Adrenal gland (tissue), 5 donors: ENCODE results near the gene AQP3.
"Not testable (repeated sequence)": the region's sequence is repeated elsewhere in the genome, so short reads cannot be mapped to it uniquely, and the experiment has no call there.

Source experiments
- POLR2A ChIP-seq, 2 donors: fragments of 450-650 bp; IDR thresholded peaks; one replicate each; pipeline ENCODE4 v1.6.1; 2017; ENCODE audit warnings: antibody characterized with exemption in 2 of 2, mild to moderate bottlenecking in 2 of 2, moderate library complexity in 1 of 2
- TF ChIP-seq, protein P1 (sequence below), 6 experiments: fragments of 450-650 bp in 4 of 6; fragments of 200-600 bp in 2 of 6; sonication (generic) in 1 of 6; IDR thresholded peaks; 1 replicate in 5 of 6; 2 replicates in 1 of 6; pipeline versions ENCODE4 v1.5.1 to v1.8.0; 2016 to 2021; ENCODE audit warnings: antibody characterized with exemption in 6 of 6, mild to moderate bottlenecking in 2 of 6, moderate library complexity in 1 of 6
- donor health status: DM: no; HTN: no; CAD: no.

DNA sequence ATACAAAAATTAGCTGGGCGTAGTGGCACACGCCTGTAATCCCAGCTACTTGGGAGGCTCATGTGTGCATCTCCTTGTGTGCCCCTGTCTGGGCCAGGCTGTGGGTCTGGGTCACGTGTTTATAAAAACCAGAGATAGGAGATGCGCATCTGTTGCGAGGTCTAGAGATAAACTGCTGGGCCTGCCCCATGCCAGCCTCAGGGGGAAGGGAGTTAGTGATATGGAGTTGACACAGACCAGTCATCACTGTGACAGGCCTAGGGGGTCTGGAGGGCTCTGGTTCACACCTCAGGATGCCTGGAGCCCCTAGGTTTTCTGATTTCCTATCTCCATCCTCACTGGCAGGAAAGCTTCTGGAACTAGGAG is 7.3 kb upstream of the AQP3 start:
- TF ChIP-seq POLR2A (IDR thresholded peaks at IDR 0.05): not testable (repeated sequence)
- TF ChIP-seq, protein P1, sequence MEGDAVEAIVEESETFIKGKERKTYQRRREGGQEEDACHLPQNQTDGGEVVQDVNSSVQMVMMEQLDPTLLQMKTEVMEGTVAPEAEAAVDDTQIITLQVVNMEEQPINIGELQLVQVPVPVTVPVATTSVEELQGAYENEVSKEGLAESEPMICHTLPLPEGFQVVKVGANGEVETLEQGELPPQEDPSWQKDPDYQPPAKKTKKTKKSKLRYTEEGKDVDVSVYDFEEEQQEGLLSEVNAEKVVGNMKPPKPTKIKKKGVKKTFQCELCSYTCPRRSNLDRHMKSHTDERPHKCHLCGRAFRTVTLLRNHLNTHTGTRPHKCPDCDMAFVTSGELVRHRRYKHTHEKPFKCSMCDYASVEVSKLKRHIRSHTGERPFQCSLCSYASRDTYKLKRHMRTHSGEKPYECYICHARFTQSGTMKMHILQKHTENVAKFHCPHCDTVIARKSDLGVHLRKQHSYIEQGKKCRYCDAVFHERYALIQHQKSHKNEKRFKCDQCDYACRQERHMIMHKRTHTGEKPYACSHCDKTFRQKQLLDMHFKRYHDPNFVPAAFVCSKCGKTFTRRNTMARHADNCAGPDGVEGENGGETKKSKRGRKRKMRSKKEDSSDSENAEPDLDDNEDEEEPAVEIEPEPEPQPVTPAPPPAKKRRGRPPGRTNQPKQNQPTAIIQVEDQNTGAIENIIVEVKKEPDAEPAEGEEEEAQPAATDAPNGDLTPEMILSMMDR (IDR thresholded peaks at IDR 0.05): not testable (repeated sequence)
